Trophoblast cell (in vitro differentiated cells and primary cell): ENCODE data around the gene CFL2.

ENCODE experiments used
- DNase-seq, 2 donors: peaks; one replicate each; pipeline ENCODE4 v3.0.0-alpha.2; 2016
- H2AFZ ChIP-seq: 2 replicates; pipeline ENCODE4 v1.6.1; 2013; ENCODE audit warnings: low read length, moderate library complexity, mild to moderate bottlenecking; ENCODE audit not compliant: insufficient read depth, poor library complexity
- H2AK5ac ChIP-seq: 2 replicates; pipeline ENCODE4 v1.6.1; 2013; ENCODE audit warnings: mild to moderate bottlenecking, low read length
- H2BK120ac ChIP-seq: 2 replicates; pipeline ENCODE4 v1.6.1; 2013; ENCODE audit warnings: low read length, mild to moderate bottlenecking, moderate library complexity; ENCODE audit not compliant: insufficient read depth, poor library complexity
- H2BK12ac ChIP-seq: 2 replicates; pipeline ENCODE4 v1.6.1; 2013; ENCODE audit warnings: mild to moderate bottlenecking, low read length, moderate library complexity
- H2BK5ac ChIP-seq: 2 replicates; pipeline ENCODE4 v1.6.1; 2013; ENCODE audit warnings: low read length, low read depth, moderate library complexity, mild to moderate bottlenecking; ENCODE audit not compliant: poor library complexity
- H3K14ac ChIP-seq: 2 replicates; pipeline ENCODE4 v1.6.1; 2013; ENCODE audit warnings: mild to moderate bottlenecking, low read length
- H3K18ac ChIP-seq: 2 replicates; pipeline ENCODE4 v1.6.1; 2013; ENCODE audit warnings: mild to moderate bottlenecking, low read length
- H3K23ac ChIP-seq: 2 replicates; pipeline ENCODE4 v1.6.1; 2013; ENCODE audit warnings: low read length
- H3K27ac ChIP-seq: 2 replicates; pipeline ENCODE4 v1.5.1; 2013; ENCODE audit warnings: low read depth, mild to moderate bottlenecking, inconsistent platforms, low read length, moderate library complexity
- H3K27me3 ChIP-seq: 2 replicates; pipeline ENCODE4 v1.6.1; 2013; ENCODE audit warnings: inconsistent platforms, mild to moderate bottlenecking, low read length, moderate library complexity; ENCODE audit not compliant: insufficient read depth
- H3K36me3 ChIP-seq, 2 experiments: 1 replicate in 1 of 2; 2 replicates in 1 of 2; pipeline ENCODE4 v1.6.1; 2013; ENCODE audit warnings: low read length in 2 of 2, mild to moderate bottlenecking in 2 of 2, moderate library complexity in 1 of 2; ENCODE audit not compliant: insufficient read depth in 2 of 2, control insufficient read depth in 1 of 2
- H3K4ac ChIP-seq: 2 replicates; pipeline ENCODE4 v1.6.1; 2013; ENCODE audit warnings: low read depth, mild to moderate bottlenecking, low read length, moderate library complexity
- H3K4me1 ChIP-seq, 2 experiments: 1 replicate in 1 of 2; 2 replicates in 1 of 2; pipeline ENCODE4 v1.6.1; 2013; ENCODE audit warnings: low read length in 2 of 2, mild to moderate bottlenecking in 2 of 2, moderate library complexity in 1 of 2; ENCODE audit not compliant: insufficient read depth in 2 of 2, control insufficient read depth in 1 of 2
- H3K4me2 ChIP-seq: 2 replicates; pipeline ENCODE4 v1.6.1; 2013; ENCODE audit warnings: inconsistent platforms, mild to moderate bottlenecking, low read length, moderate library complexity
- H3K4me3 ChIP-seq: 2 replicates; pipeline ENCODE4 v1.5.1; 2013; ENCODE audit warnings: mild to moderate bottlenecking, low read depth, low read length, inconsistent platforms
- H3K79me1 ChIP-seq: one replicate; pipeline ENCODE4 v1.6.1; 2013; ENCODE audit warnings: low read length
- H3K79me2 ChIP-seq: 2 replicates; pipeline ENCODE4 v1.6.1; 2013; ENCODE audit warnings: low read length, mild to moderate bottlenecking; ENCODE audit not compliant: control insufficient read depth, insufficient read depth, poor library complexity
- H3K9ac ChIP-seq: 2 replicates; pipeline ENCODE4 v1.6.1; 2013; ENCODE audit warnings: mild to moderate bottlenecking, low read length
- H3K9me3 ChIP-seq: 2 replicates; pipeline ENCODE4 v1.6.1; 2013; ENCODE audit warnings: low read depth, mild to moderate bottlenecking, control low read depth, inconsistent platforms, low read length; ENCODE audit not compliant: insufficient read depth
- H4K12ac ChIP-seq: 2 replicates; pipeline ENCODE4 v1.6.1; 2013; ENCODE audit warnings: low read depth, mild to moderate bottlenecking, low read length, moderate library complexity
- H4K8ac ChIP-seq: 2 replicates; pipeline ENCODE4 v1.6.1; 2013; ENCODE audit warnings: low read depth, mild to moderate bottlenecking, low read length, moderate library complexity
- H4K91ac ChIP-seq: one replicate; pipeline ENCODE4 v1.6.1; 2013; ENCODE audit warnings: low read depth, mild to moderate bottlenecking, low read length, moderate library complexity
- WGBS: extraction: QIAGEN DNeasy Blood & Tissue Kit; methylation state at CpG from one replicate; pipeline ENCODE4 v1.1.7; 2013; ENCODE audit warnings: missing lambda C conversion rate; ENCODE audit not compliant: insufficient read length, insufficient coverage; ENCODE audit errors: extremely low coverage; 5-methylcytosine and 5-hydroxymethylcytosine counted together

Gene CFL2

GRCh38 chr14:34715127-34715863 lies 902 bp upstream of the CFL2 start:
- no peak overlapping the region for H3K27ac ChIP-seq
- H3K23ac ChIP-seq = no peak overlapping the region
- peaks cover 0 to 4% of the 10 kb centered on the region in 2 experiments for H3K36me3 ChIP-seq
- no peak overlapping the region for H3K4ac ChIP-seq
- DNase-seq = no peak
- peaks cover 7% of the 10 kb centered on the region for H3K79me2 ChIP-seq
- no peak overlapping the region for H2BK120ac ChIP-seq
- H3K4me1 ChIP-seq = no peaks in the 10 kb centered on the region
- no peak overlapping the region for H3K9ac ChIP-seq
- no peak overlapping the region for H3K18ac ChIP-seq
- peak overlapping the region; percentile 78 for H3K4me2 ChIP-seq
- H3K4me3 ChIP-seq = no peak overlapping the region
- peaks cover 9% of the 10 kb centered on the region for H3K79me1 ChIP-seq
- no peaks in the 10 kb centered on the region for H3K27me3 ChIP-seq
- no peak overlapping the region for H2BK12ac ChIP-seq
- no CpG with 5 or more reads among the region's 8 CpGs for WGBS
- no peak overlapping the region for H4K12ac ChIP-seq
- no peak overlapping the region for H4K91ac ChIP-seq
- no peak overlapping the region for H2AK5ac ChIP-seq
- no peak overlapping the region for H2AFZ ChIP-seq
- H4K8ac ChIP-seq = no peak overlapping the region
- no peak overlapping the region for H3K14ac ChIP-seq
- H2BK5ac ChIP-seq = no peak overlapping the region
- H3K9me3 ChIP-seq = no peaks in the 10 kb centered on the region

GRCh38 chr14:34713681-34714319 lies 593 bp downstream of the CFL2 start:
- peak; percentile 56 to 81 for DNase-seq
- H3K9ac ChIP-seq = peak overlapping the region; percentile 79
- H2BK5ac ChIP-seq = peak overlapping the region; percentile 93
- peak overlapping the region; percentile 44 for H2BK12ac ChIP-seq
- peak overlapping the region; percentile 52 for H3K27ac ChIP-seq
- peak overlapping the region; percentile 98 for H2BK120ac ChIP-seq
- H3K79me2 ChIP-seq = peaks cover 7% of the 10 kb centered on the region
- H3K14ac ChIP-seq = peak overlapping the region; percentile 98
- no peaks in the 10 kb centered on the region for H3K9me3 ChIP-seq
- H3K4me2 ChIP-seq = peak overlapping the region; percentile 78
- H2AFZ ChIP-seq = peak overlapping the region; percentile 99
- peaks cover 0 to 4% of the 10 kb centered on the region in 2 experiments for H3K36me3 ChIP-seq
- H4K12ac ChIP-seq = peak overlapping the region; percentile 70
- H4K91ac ChIP-seq = peak overlapping the region; percentile 97
- no peak overlapping the region for H3K23ac ChIP-seq
- peak overlapping the region; percentile 99 for H3K4ac ChIP-seq
- peaks cover 9% of the 10 kb centered on the region for H3K79me1 ChIP-seq
- no peaks in the 10 kb centered on the region for H3K27me3 ChIP-seq
- H3K4me3 ChIP-seq = peak overlapping the region; percentile 95
- WGBS = no CpG with 5 or more reads among the region's 33 CpGs
- H4K8ac ChIP-seq = peak overlapping the region; percentile 100
- no peaks in the 10 kb centered on the region for H3K4me1 ChIP-seq
- H2AK5ac ChIP-seq = peak overlapping the region; percentile 69
- H3K18ac ChIP-seq = no peak overlapping the region

GRCh38 chr14:34713122-34713680 lies 1.2 kb downstream of the CFL2 start:
- Histone ChIP-seq H3K4me1 (no peaks in the 10 kb centered on the region), H2AFZ (no peak overlapping the region), H2BK12ac (no peak overlapping the region), H3K4ac (no peak overlapping the region), H3K9ac (no peak overlapping the region), H3K14ac (no peak overlapping the region), H3K79me1 (peaks cover 9% of the 10 kb centered on the region), H4K8ac (no peak overlapping the region), H3K4me3 (no peak overlapping the region), H3K18ac (no peak overlapping the region), H3K23ac (no peak overlapping the region), H2BK5ac (no peak overlapping the region), H3K79me2 (peaks cover 7% of the 10 kb centered on the region), H3K9me3 (no peaks in the 10 kb centered on the region), H3K36me3 (peaks cover 0 to 4% of the 10 kb centered on the region in 2 experiments), H2AK5ac (no peak overlapping the region), H4K12ac (no peak overlapping the region), H4K91ac (no peak overlapping the region), H3K27me3 (no peaks in the 10 kb centered on the region), H2BK120ac (no peak overlapping the region), H3K27ac (no peak overlapping the region), H3K4me2 (peak overlapping the region; percentile 78)
- DNase-seq = no peak
- no CpG with 5 or more reads among the region's 6 CpGs for WGBS

- no CpG with 5 or more reads among the region's 4 CpGs for WGBS
- H2BK12ac ChIP-seq = no peak overlapping the region
- no peaks in the 10 kb centered on the region for H3K9me3 ChIP-seq
- H4K12ac ChIP-seq = no peak overlapping the region
- H3K36me3 ChIP-seq = peaks cover 0 to 4% of the 10 kb centered on the region in 2 experiments
- no peak overlapping the region for H2AFZ ChIP-seq
- H3K4me1 ChIP-seq = no peaks in the 10 kb centered on the region
- H3K79me1 ChIP-seq = peaks cover 9% of the 10 kb centered on the region
- no peak overlapping the region for H3K14ac ChIP-seq
- H3K4ac ChIP-seq = no peak overlapping the region
- no peak overlapping the region for H3K27ac ChIP-seq
- H4K8ac ChIP-seq = no peak overlapping the region
- no peak overlapping the region for H3K23ac ChIP-seq
- H2AK5ac ChIP-seq = no peak overlapping the region
- no peak overlapping the region for H4K91ac ChIP-seq
- H3K4me3 ChIP-seq = no peak overlapping the region
- no peak overlapping the region for H3K18ac ChIP-seq
- H3K27me3 ChIP-seq = no peaks in the 10 kb centered on the region
- no peak overlapping the region for H3K9ac ChIP-seq
- H2BK120ac ChIP-seq = no peak overlapping the region
- H3K4me2 ChIP-seq = no peak overlapping the region
- peaks cover 7% of the 10 kb centered on the region for H3K79me2 ChIP-seq
- DNase-seq = no peak
- H2BK5ac ChIP-seq = no peak overlapping the region
These were observed 2.3 kb downstream of the CFL2 start for GRCh38 chr14:34711796-34712712.
